Astrocyte (in vitro differentiated cells and primary cell): ENCODE measurements around the gene SERPINB6. TPM values are rescaled to one million over a fixed set of nuclear protein-coding genes. Genes with fewer than 3 reads are reported as not detected.

Experiments used
- DNase-seq: peaks from one replicate; pipeline ENCODE4 v3.0.0-alpha.2; 2010; ENCODE audit warnings: low read depth
- FAIRE-seq: peaks from 2 replicates; lab custom pipeline; 2011; peaks lifted over from hg19 to GRCh38; lab: Jason Lieb, UNC
- H2AFZ ChIP-seq: 2 replicates; pipeline ENCODE4 v1.6.0; 2012; ENCODE audit warnings: low read depth, low read length, inconsistent platforms
- H3K27ac ChIP-seq: 2 replicates; pipeline ENCODE4 v1.5.1; 2011; ENCODE audit warnings: low read depth, low read length, inconsistent platforms
- H3K27me3 ChIP-seq: 2 replicates; pipeline ENCODE4 v1.6.0; 2011; ENCODE audit warnings: low read length, inconsistent platforms; ENCODE audit not compliant: insufficient read depth
- H3K36me3 ChIP-seq: 2 replicates; pipeline ENCODE4 v1.5.1; 2011; ENCODE audit warnings: low read length, inconsistent platforms; ENCODE audit not compliant: insufficient read depth
- H3K4me1 ChIP-seq: 2 replicates; pipeline ENCODE4 v1.5.1; 2011; ENCODE audit warnings: low read length, inconsistent platforms; ENCODE audit not compliant: insufficient read depth
- H3K4me2 ChIP-seq: 2 replicates; pipeline ENCODE4 v1.6.0; 2012; ENCODE audit warnings: low read length, inconsistent platforms
- H3K4me3 ChIP-seq: 2 replicates; pipeline ENCODE4 v1.5.1; 2011; ENCODE audit warnings: low read depth, mild to moderate bottlenecking, low read length, inconsistent platforms; ENCODE audit not compliant: insufficient read depth
- H3K79me2 ChIP-seq: 2 replicates; pipeline ENCODE4 v1.6.0; 2012; ENCODE audit warnings: mild to moderate bottlenecking, low read length, inconsistent platforms; ENCODE audit not compliant: insufficient read depth
- H3K9ac ChIP-seq: 2 replicates; pipeline ENCODE4 v1.6.0; 2012; ENCODE audit warnings: mild to moderate bottlenecking, low read length, inconsistent platforms
- H3K9me3 ChIP-seq: 2 replicates; pipeline ENCODE4 v1.5.1; 2012; ENCODE audit warnings: low read depth, mild to moderate bottlenecking, low read length, inconsistent platforms; ENCODE audit not compliant: insufficient read depth
- H4K20me1 ChIP-seq: 2 replicates; pipeline ENCODE4 v1.6.0; 2012; ENCODE audit warnings: low read length, inconsistent platforms; ENCODE audit not compliant: insufficient read depth
- H3K27ac Mint-ChIP-seq: one replicate; pipeline ENCODE4 v1.8.0; 2021; ENCODE audit warnings: mild to moderate bottlenecking, mixed read lengths; ENCODE audit not compliant: unreplicated experiment
- H3K27me3 Mint-ChIP-seq: one replicate; pipeline ENCODE4 v1.8.0; 2021; ENCODE audit warnings: low read depth, mixed read lengths; ENCODE audit not compliant: unreplicated experiment
- H3K36me3 Mint-ChIP-seq: one replicate; pipeline ENCODE4 v1.8.0; 2021; ENCODE audit warnings: low read depth, mixed read lengths; ENCODE audit not compliant: unreplicated experiment
- H3K4me1 Mint-ChIP-seq: one replicate; pipeline ENCODE4 v1.8.0; 2021; ENCODE audit warnings: low read depth, mixed read lengths; ENCODE audit not compliant: unreplicated experiment
- H3K4me3 Mint-ChIP-seq: one replicate; pipeline ENCODE4 v1.8.0; 2021; ENCODE audit warnings: mild to moderate bottlenecking, moderate library complexity, mixed read lengths; ENCODE audit not compliant: unreplicated experiment
- H3K9me3 Mint-ChIP-seq: one replicate; pipeline ENCODE4 v1.8.0; 2021; ENCODE audit warnings: mild to moderate bottlenecking, mixed read lengths; ENCODE audit not compliant: unreplicated experiment
- CTCF ChIP-seq: IDR thresholded peaks from 2 replicates; pipeline ENCODE4 v1.5.1; 2011; ENCODE audit warnings: low read depth, mild to moderate bottlenecking, inconsistent platforms, low read length, moderate library complexity; ENCODE audit not compliant: insufficient read depth
- EZH2 ChIP-seq: IDR thresholded peaks from 2 replicates; pipeline ENCODE4 v1.6.1; 2012; ENCODE audit warnings: mild to moderate bottlenecking, low read length, inconsistent platforms; ENCODE audit not compliant: insufficient read depth
- total RNA-seq: library from RNA; stranded (reverse); gene quantifications from 2 replicates; pipeline ENCODE4 v1.2.1, GENCODE V29; 2021

Gene SERPINB6
- total RNA-seq, 1 donor from 2014 or later, result 68.4 TPM

- Histone ChIP-seq H3K27me3 (no peaks in the 10 kb centered on the region), H3K27ac (no peak overlapping the region), H2AFZ (no peak overlapping the region), H3K4me3 (no peak overlapping the region), H3K36me3 (no peaks in the 10 kb centered on the region), H3K79me2 (no peaks in the 10 kb centered on the region), H4K20me1 (no peaks in the 10 kb centered on the region), H3K9me3 (no peaks in the 10 kb centered on the region), H3K9ac (no peak overlapping the region), H3K4me1 (peaks cover 29% of the 10 kb centered on the region), H3K4me2 (no peak overlapping the region)
- Mint-ChIP-seq H3K27ac (no peak overlapping the region), H3K27me3 (peaks cover 11% of the 10 kb centered on the region), H3K4me1 (peaks cover 18% of the 10 kb centered on the region), H3K4me3 (peak overlapping the region; percentile 22), H3K9me3 (no peaks in the 10 kb centered on the region), H3K36me3 (no peaks in the 10 kb centered on the region)
- DNase-seq, result no peak
- FAIRE-seq, result no peak
- TF ChIP-seq CTCF (no peak), EZH2 (no peak)
Observed at GRCh38 chr6:2984738-2985406, 13.5 kb upstream of the SERPINB6 start.

DNA sequence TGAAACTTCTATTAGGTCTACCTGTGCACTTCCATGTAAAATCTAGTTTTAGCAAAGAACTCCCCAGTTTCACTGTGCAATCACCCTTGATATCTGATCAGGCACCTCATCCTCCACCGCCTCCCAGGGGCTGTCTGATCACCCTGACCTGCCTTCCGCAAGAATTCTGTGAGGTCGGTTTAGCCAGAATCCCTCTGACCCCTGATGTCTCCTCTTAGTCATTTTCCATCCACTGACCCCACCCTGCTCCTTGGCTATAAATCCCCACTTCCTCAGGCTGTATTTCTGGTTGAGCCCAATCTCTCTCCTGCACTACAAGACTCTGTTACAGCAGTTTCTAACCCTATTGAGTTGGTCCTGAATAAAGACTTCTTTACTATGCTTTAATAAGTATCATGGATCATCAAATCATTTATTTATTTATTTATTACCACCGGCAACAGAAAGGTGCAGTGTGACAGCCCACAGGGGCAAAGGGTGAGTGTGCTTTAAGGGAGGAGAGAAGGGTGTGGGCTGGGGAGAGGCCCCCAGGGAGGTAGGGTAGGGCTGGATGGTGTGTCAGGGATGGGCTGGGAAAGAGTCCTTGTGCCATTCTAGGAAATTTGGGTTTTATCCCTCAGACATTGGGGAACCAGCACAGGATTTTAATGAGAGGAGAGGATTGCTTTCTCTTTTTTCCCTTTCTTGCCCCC lies 11.2 kb upstream of the SERPINB6 start:
- no peaks in the 10 kb centered on the region for H3K36me3 Mint-ChIP-seq
- no peaks in the 10 kb centered on the region for H3K27me3 ChIP-seq
- DNase-seq (no peak), FAIRE-seq (no peak)
- no peaks in the 10 kb centered on the region for H3K36me3 ChIP-seq
- TF ChIP-seq EZH2 (no peak), CTCF (no peak)
- no peak overlapping the region for H3K4me3 Mint-ChIP-seq
- H3K9me3 Mint-ChIP-seq, result no peaks in the 10 kb centered on the region
- no peak overlapping the region for H3K27ac Mint-ChIP-seq
- peaks cover 15% of the 10 kb centered on the region for H3K4me1 Mint-ChIP-seq
- no peak overlapping the region for H3K4me3 ChIP-seq
- no peak overlapping the region for H3K9ac ChIP-seq
- no peaks in the 10 kb centered on the region for H3K79me2 ChIP-seq
- no peaks in the 10 kb centered on the region for H3K9me3 ChIP-seq
- no peaks in the 10 kb centered on the region for H4K20me1 ChIP-seq
- no peak overlapping the region for H3K27ac ChIP-seq
- H3K4me1 ChIP-seq, result peaks cover 25% of the 10 kb centered on the region
- H3K27me3 Mint-ChIP-seq, result peaks cover 11% of the 10 kb centered on the region
- no peak overlapping the region for H3K4me2 ChIP-seq
- H2AFZ ChIP-seq, result no peak overlapping the region

DNA sequence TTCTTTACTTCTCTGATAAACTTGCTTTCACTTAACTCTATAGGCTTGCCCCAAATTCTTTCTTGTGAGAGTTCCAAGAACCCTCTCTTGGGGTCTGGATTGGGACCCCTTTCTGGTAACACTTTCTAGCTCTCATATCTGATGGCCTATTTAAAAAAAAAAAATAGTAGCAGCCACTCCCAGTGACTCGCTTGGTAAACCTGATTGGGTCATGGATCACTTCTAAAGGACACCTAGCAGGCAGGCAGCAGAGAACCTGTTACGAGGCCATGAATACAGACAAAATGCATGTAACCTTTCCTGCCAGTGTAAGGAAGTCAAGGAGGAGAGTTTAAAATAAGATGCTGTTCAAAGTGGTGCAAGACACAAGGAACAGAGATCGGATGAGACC lies 9.1 kb upstream of the SERPINB6 start:
- Histone ChIP-seq H3K27me3 (no peaks in the 10 kb centered on the region), H3K9ac (no peak overlapping the region), H3K27ac (no peak overlapping the region), H3K4me3 (no peak overlapping the region), H3K79me2 (no peaks in the 10 kb centered on the region), H3K4me2 (no peak overlapping the region), H4K20me1 (no peaks in the 10 kb centered on the region), H3K4me1 (peaks cover 23% of the 10 kb centered on the region), H3K9me3 (no peaks in the 10 kb centered on the region), H2AFZ (no peak overlapping the region), H3K36me3 (no peaks in the 10 kb centered on the region)
- no peaks in the 10 kb centered on the region for H3K36me3 Mint-ChIP-seq
- FAIRE-seq (no peak), DNase-seq (no peak)
- H3K27ac Mint-ChIP-seq, result no peak overlapping the region
- no peaks in the 10 kb centered on the region for H3K9me3 Mint-ChIP-seq
- H3K4me3 Mint-ChIP-seq, result no peak overlapping the region
- peaks cover 11% of the 10 kb centered on the region for H3K27me3 Mint-ChIP-seq
- peaks cover 21% of the 10 kb centered on the region for H3K4me1 Mint-ChIP-seq
- TF ChIP-seq CTCF (no peak), EZH2 (no peak)
